ENCODE measurements around the gene RAB5IF. TPM values are rescaled to one million over a fixed set of nuclear protein-coding genes. Genes with fewer than 3 reads are reported as not detected.
"Not testable (repeated sequence)": the region's sequence is repeated elsewhere in the genome, so short reads cannot be mapped to it uniquely, and the experiment has no call there.

Gene RAB5IF
- total RNA-seq, 1 donor from 2014 or later, result 64.3 TPM

DNA sequence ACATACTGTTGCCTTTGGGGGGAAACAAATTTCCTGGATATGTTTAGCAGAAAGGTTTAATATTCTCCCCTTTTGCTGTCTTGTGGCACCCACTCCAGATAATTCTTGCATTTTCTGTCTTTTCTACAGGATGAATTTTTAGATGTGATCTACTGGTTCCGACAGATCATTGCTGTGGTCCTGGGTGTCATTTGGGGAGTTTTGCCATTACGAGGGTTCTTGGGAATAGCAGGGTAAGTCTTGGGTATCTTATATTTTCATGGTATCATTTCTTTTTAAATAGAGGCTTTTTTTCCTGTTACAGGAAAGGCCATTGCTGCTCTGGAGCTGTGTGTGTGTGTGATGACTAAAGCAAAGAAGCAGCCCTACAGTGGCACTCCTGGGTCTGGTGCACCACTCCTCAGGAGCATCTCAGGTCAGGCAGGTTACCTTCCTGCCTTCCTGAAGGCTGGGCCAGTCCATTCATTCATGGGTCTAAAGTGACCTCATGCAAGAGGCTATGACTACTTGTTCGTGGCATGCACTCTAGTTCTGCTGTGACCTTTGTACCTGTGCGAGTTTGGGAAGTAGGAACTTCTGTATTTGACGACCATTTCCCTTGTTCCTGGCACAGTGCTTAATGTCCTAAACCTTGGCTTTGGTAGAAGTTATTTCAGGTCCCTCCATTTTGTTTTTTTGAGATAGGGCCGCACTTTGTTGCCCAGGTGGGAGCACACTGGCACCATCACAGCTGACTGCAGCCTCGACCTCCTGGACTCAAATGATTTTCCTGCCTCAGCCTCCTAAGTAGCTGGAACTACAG lies 2.2 kb downstream of the RAB5IF start:
- intact Hi-C loops (cut with DNase I), result no loop called here

DNA sequence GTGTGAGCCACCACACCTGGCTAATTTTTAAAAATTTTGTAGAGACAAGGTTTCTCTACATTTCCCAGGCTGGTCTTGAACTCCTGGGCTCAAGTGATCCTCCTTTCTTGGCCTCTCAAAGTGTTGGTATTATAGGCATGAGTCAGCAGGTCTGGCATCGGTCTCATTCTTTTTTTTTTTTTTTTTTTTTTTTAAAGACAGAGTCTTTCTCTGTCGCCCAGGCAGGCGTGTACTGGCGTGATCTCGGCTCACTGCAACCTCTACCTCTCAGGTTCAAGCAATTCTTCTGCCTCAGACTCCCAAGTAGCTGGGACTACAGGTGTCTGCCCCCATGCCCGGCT lies 2.8 kb downstream of the RAB5IF start:
- intact Hi-C loops (cut with DNase I), result not testable (repeated sequence)

More for the DNA sequence above, 2.2 kb downstream of the RAB5IF start:
- Histone ChIP-seq H3K9me3 (no peaks in the 10 kb centered on the region), H3K36me3 (peaks cover 0 to 41% of the 10 kb centered on the region in 2 donors), H3K4me3 (peak overlapping the region in 1 of 2 donors; percentile 74), H3K27me3 (no peaks in the 10 kb centered on the region), H3K27ac (no peak overlapping the region), H3K4me1 (peaks cover 22% of the 10 kb centered on the region)
- TF ChIP-seq POLR2A (IDR thresholded peaks at IDR 0.05) (no peak), POLR2AphosphoS5 (IDR thresholded peaks at IDR 0.05; ENCODE audit: insufficient read depth in 1 of 2, low read depth in 1 of 2) (no peak)
- TF ChIP-seq, protein P1, sequence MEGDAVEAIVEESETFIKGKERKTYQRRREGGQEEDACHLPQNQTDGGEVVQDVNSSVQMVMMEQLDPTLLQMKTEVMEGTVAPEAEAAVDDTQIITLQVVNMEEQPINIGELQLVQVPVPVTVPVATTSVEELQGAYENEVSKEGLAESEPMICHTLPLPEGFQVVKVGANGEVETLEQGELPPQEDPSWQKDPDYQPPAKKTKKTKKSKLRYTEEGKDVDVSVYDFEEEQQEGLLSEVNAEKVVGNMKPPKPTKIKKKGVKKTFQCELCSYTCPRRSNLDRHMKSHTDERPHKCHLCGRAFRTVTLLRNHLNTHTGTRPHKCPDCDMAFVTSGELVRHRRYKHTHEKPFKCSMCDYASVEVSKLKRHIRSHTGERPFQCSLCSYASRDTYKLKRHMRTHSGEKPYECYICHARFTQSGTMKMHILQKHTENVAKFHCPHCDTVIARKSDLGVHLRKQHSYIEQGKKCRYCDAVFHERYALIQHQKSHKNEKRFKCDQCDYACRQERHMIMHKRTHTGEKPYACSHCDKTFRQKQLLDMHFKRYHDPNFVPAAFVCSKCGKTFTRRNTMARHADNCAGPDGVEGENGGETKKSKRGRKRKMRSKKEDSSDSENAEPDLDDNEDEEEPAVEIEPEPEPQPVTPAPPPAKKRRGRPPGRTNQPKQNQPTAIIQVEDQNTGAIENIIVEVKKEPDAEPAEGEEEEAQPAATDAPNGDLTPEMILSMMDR (IDR thresholded peaks at IDR 0.05), result no peak
- no peak for DNase-seq (ENCODE audit: extremely low spot score in 2 of 2)

DNA sequence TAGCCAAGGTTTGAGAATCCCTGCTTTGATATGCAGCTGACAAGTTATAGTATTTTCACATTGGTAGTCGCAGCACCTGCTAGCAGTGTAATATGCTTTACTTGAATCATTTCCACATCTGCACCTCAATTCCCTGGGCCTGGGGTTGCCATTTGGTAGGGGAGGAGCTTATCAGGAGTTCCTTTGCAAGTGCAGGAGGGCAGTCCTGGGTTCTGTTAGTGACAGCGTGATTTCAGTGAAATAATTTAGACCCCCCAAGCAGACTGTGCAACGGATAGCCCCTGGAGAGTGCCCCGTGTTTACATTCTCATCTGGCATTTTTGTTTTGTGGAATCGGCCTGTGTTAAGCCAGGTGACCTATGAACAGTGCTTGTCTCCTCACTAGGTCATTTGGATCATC lies 6.0 kb downstream of the RAB5IF start:
- peaks cover 10% of the 10 kb centered on the region for H3K4me1 ChIP-seq
- TF ChIP-seq POLR2AphosphoS5 (IDR thresholded peaks at IDR 0.05; ENCODE audit: insufficient read depth in 1 of 2, low read depth in 1 of 2), result no peak
- no peak for TF ChIP-seq POLR2A (IDR thresholded peaks at IDR 0.05)
- TF ChIP-seq, protein P1 (IDR thresholded peaks at IDR 0.05), result no peak
- H3K9me3 ChIP-seq, result no peaks in the 10 kb centered on the region
- no peak overlapping the region for H3K27ac ChIP-seq
- no peak overlapping the region for H3K4me3 ChIP-seq
- no peak for DNase-seq (ENCODE audit: extremely low spot score in 2 of 2)
- intact Hi-C loops (cut with DNase I), result no loop called here
- H3K36me3 ChIP-seq, result peaks cover 0 to 57% of the 10 kb centered on the region in 2 donors
- H3K27me3 ChIP-seq, result no peaks in the 10 kb centered on the region

More for the DNA sequence above, 2.8 kb downstream of the RAB5IF start:
- H3K4me3 ChIP-seq; DNase-seq (ENCODE audit: extremely low spot score in 2 of 2); H3K27me3 ChIP-seq; H3K9me3 ChIP-seq; H3K27ac ChIP-seq: not testable (repeated sequence)
- Histone ChIP-seq H3K4me1 (peaks cover 22% of the 10 kb centered on the region), H3K36me3 (peaks cover 0 to 47% of the 10 kb centered on the region in 2 donors)

DNA sequence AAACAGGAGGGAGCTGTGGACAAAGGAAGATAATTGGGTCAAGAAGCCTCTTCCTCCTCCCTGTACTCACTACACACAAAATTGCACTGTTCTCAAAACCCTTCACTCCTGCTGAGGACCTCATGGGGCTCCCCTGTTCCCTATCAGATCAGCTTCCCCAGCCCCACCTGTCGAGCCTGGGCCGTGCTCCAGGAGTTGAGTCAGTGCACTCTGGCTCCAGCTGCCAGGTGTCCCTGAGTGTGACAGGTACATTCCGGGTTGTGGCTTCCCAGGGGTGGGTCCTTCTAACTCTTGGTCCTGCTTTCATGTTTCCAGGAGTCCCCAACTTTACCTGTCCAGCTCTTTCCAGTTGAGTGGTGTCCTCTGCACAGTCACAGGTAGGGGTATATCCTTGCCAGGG lies 8.4 kb downstream of the RAB5IF start:
- DNase-seq (ENCODE audit: extremely low spot score in 2 of 2), result no peak
- no peaks in the 10 kb centered on the region for H3K27me3 ChIP-seq
- H3K9me3 ChIP-seq, result no peaks in the 10 kb centered on the region
- no peaks in the 10 kb centered on the region for H3K4me1 ChIP-seq
- intact Hi-C loops (cut with DNase I), result no loop called here
- no peak overlapping the region for H3K27ac ChIP-seq
- no peak overlapping the region for H3K4me3 ChIP-seq
- H3K36me3 ChIP-seq, result peaks cover 0 to 52% of the 10 kb centered on the region in 2 donors
- TF ChIP-seq, protein P1 (IDR thresholded peaks at IDR 0.05), result no peak
- TF ChIP-seq POLR2AphosphoS5 (IDR thresholded peaks at IDR 0.05; ENCODE audit: insufficient read depth in 1 of 2, low read depth in 1 of 2) (no peak), POLR2A (IDR thresholded peaks at IDR 0.05) (no peak)

DNA sequence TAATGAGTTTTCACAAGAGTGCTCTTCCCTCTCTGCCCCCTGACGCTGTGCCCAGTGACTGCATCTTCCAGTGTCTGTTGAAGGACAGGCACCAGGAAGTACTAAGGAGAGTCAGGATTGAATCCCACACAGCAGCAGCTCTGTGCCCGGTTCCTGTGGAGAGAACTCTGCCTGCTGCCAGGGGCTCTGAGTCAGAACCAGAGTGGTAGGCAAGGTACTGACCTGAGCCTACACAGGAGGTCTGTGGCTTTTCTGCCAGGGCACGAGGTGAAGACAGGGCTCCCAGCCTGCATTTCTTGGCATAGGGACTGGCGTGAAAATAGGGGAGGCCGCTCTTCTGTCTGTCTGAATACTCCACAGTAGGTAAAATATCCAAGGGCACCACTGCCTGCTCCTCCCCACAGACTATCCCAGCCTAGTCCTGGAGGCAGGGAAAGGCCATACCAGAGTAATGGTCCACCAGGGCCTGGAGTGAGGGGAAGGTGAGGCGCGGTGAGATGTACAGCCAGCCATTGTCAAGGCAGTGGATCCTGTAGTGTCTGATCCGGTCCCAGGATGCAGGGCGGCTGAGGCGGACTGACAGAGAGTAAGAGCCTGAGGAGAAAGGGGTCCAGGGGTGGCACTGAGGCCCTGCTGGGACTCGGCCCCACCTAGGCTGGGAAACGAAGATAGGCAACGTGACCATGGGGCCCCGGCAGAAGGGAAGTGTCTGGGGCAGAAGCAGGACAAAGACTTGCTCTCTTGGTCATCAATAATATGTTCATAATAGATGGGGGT lies 9.4 kb downstream of the RAB5IF start:
- TF ChIP-seq POLR2AphosphoS5 (IDR thresholded peaks at IDR 0.05; ENCODE audit: insufficient read depth in 1 of 2, low read depth in 1 of 2), result no peak
- Histone ChIP-seq H3K4me3 (no peak overlapping the region), H3K27me3 (no peaks in the 10 kb centered on the region), H3K9me3 (no peaks in the 10 kb centered on the region), H3K36me3 (peaks cover 0 to 43% of the 10 kb centered on the region in 2 donors), H3K4me1 (no peaks in the 10 kb centered on the region), H3K27ac (no peak overlapping the region)
- DNase-seq (ENCODE audit: extremely low spot score in 2 of 2), result no peak
- intact Hi-C loops (cut with DNase I), result no loop called here

DNA sequence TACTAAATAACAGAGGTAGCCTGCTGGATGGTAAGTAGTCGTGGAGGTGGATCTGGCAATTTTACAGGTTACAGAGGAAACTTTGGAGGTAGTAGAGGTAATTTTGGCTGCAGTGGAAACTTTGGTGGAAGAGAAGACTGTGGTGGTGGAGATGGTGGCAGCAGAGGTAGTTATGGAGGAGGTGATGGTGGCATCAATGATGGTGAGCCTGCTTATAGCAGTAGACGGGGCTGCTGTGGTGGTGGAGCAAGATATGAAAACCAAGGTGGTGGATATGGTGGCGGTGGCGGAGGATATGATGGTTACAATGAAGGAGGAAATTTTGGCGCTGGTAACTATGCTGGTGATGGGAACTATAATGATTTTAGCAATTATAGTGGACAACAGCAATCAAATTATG lies 15.3 kb downstream of the RAB5IF start:
- TF ChIP-seq POLR2A (IDR thresholded peaks at IDR 0.05) (no peak), POLR2AphosphoS5 (IDR thresholded peaks at IDR 0.05; ENCODE audit: insufficient read depth in 1 of 2, low read depth in 1 of 2) (no peak)
- TF ChIP-seq, protein P1 (IDR thresholded peaks at IDR 0.05), result no peak
- H3K27ac ChIP-seq, result no peak overlapping the region
- no peaks in the 10 kb centered on the region for H3K27me3 ChIP-seq
- no peak overlapping the region for H3K4me3 ChIP-seq
- H3K4me1 ChIP-seq, result no peaks in the 10 kb centered on the region
- no peaks in the 10 kb centered on the region for H3K36me3 ChIP-seq
- no peak for DNase-seq (ENCODE audit: extremely low spot score in 2 of 2)
- intact Hi-C loops (cut with DNase I), result no loop called here
- no peaks in the 10 kb centered on the region for H3K9me3 ChIP-seq

All from vagina (tissue), 2 donors.